Stimulated activated naive B cell treated with anti-CD40 and anti-IgM and Interleukin-4, amounts not matched to agents 10 μg/mL and 1 μg/mL and 100 μg/mL, for 72 hours (primary cell): ENCODE measurements around the gene IQCF6.
A peak's percentile ranks its signal among the peaks of the same experiment; 100 is the strongest.

ENCODE experiments used
- ATAC-seq, 2 donors: fragments of 150-1000 bp; cut with Tn5 transposase; replicated peaks; 2 replicates each; pipeline ENCODE4 v1.10.0; 2021; ENCODE audit warnings: moderate library complexity in 1 of 2
- DNase-seq: peaks from one replicate; pipeline ENCODE4 v3.0.0; 2021
- H3K27ac Mint-ChIP-seq: one replicate; pipeline ENCODE4 v1.8.0; 2022; ENCODE audit warnings: mild to moderate bottlenecking, mixed read lengths
- H3K27me3 Mint-ChIP-seq, 2 donors: one replicate each; pipeline ENCODE4 v1.8.0; 2022; ENCODE audit warnings: mixed read lengths in 2 of 2
- H3K36me3 Mint-ChIP-seq, 2 donors: one replicate each; pipeline ENCODE4 v1.8.0; 2022; ENCODE audit warnings: mixed read lengths in 2 of 2, mild to moderate bottlenecking in 1 of 2
- H3K4me1 Mint-ChIP-seq, 2 donors: one replicate each; pipeline ENCODE4 v1.8.0; 2022; ENCODE audit warnings: mixed read lengths in 2 of 2, mild to moderate bottlenecking in 1 of 2
- H3K4me3 Mint-ChIP-seq, 2 donors: one replicate each; pipeline ENCODE4 v1.8.0; 2022; ENCODE audit warnings: mild to moderate bottlenecking in 2 of 2, mixed read lengths in 2 of 2, moderate library complexity in 1 of 2
- H3K9me3 Mint-ChIP-seq, 2 donors: one replicate each; pipeline ENCODE4 v1.8.0; 2022; ENCODE audit warnings: mixed read lengths in 2 of 2, mild to moderate bottlenecking in 1 of 2

Gene IQCF6

DNA sequence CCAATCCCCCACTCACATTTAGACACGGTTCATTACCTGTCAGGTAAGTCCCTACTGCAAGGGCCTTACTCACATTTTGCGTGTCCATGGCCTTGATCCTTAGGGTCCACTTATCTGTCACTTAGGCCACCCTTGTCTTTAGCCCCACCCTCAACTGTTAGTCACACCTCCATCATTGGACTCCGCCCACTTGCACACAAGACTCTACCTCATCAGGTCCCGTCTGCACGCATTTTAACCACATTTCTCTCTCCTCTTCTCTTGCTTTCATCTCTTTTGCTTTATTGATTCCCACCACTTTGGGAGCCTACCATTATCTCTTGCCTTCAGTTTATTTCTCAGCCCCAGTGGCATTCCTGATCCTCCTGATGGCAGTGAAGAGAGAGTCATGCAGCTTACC, at the start of gene IQCF6:
Gene IQCF6, minus strand, starts transcription at position 101 of the 400 bp plus-strand sequence. Its CDS starts 13 bp downstream, at position 88.
- Mint-ChIP-seq H3K27ac (no peak within 1 kb of the TSS), H3K36me3 (no peaks in the 10 kb centered on the region), H3K9me3 (no peaks in the 10 kb centered on the region), H3K4me3 (no peak within 1 kb of the TSS), H3K4me1 (peaks cover 2 to 7% of the 10 kb centered on the region in 2 donors), H3K27me3 (peaks cover 20 to 46% of the 10 kb centered on the region in 2 donors)
- ATAC-seq = no peak
- no peak for DNase-seq

DNA sequence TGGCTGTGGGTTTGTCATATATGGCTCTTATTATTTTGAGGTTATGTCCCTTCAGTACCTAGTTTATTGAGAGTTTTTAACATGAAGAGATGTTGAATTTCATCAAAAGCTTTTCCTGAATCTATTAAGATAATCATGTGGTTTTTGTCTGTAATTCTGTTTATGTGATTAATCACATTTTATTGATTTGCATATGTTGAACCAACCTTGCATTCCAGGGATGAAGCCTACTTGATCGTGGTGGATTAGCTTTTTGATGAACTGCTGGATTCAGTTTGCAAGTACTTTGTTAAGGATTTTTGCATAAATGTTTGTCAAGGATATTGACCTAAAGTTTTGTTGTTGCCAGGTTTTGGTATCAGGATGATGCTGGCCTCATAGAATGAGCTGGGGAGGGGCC, 49.3 kb upstream of the IQCF6 start:
- no peak overlapping the region for H3K27ac Mint-ChIP-seq
- DNase-seq (no peak), ATAC-seq (no peak)
- no peaks in the 10 kb centered on the region for H3K36me3 Mint-ChIP-seq
- peaks cover 5 to 13% of the 10 kb centered on the region in 2 donors for H3K9me3 Mint-ChIP-seq
- H3K4me3 Mint-ChIP-seq = no peak overlapping the region
- peaks cover 20 to 34% of the 10 kb centered on the region in 2 donors for H3K27me3 Mint-ChIP-seq
- no peaks in the 10 kb centered on the region for H3K4me1 Mint-ChIP-seq

GRCh38 chr3:51819709-51820406, 40.8 kb upstream of the IQCF6 start:
- Mint-ChIP-seq H3K27ac (no peak overlapping the region), H3K27me3 (peaks cover 38 to 54% of the 10 kb centered on the region in 2 donors), H3K4me3 (no peak overlapping the region), H3K9me3 (peaks cover 5 to 9% of the 10 kb centered on the region in 2 donors), H3K36me3 (peaks cover 0 to 3% of the 10 kb centered on the region in 2 donors), H3K4me1 (no peaks in the 10 kb centered on the region)
- DNase-seq (no peak), ATAC-seq (no peak)

GRCh38 chr3:51819151-51819550, 40.1 kb upstream of the IQCF6 start:
- DNase-seq (no peak), ATAC-seq (no peak)
- H3K27ac Mint-ChIP-seq = no peak overlapping the region
- peaks cover 5 to 9% of the 10 kb centered on the region in 2 donors for H3K9me3 Mint-ChIP-seq
- no peak overlapping the region for H3K4me3 Mint-ChIP-seq
- H3K36me3 Mint-ChIP-seq = peaks cover 0 to 3% of the 10 kb centered on the region in 2 donors
- no peaks in the 10 kb centered on the region for H3K4me1 Mint-ChIP-seq
- H3K27me3 Mint-ChIP-seq = peaks cover 41 to 60% of the 10 kb centered on the region in 2 donors

GRCh38 chr3:51817375-51817774, 38.3 kb upstream of the IQCF6 start:
- peaks cover 36 to 52% of the 10 kb centered on the region in 2 donors for H3K27me3 Mint-ChIP-seq
- H3K9me3 Mint-ChIP-seq = peaks cover 4% of the 10 kb centered on the region in 2 donors
- DNase-seq = no peak
- no peak overlapping the region for H3K4me3 Mint-ChIP-seq
- H3K36me3 Mint-ChIP-seq = peaks cover 0 to 3% of the 10 kb centered on the region in 2 donors
- no peak for ATAC-seq
- no peak overlapping the region for H3K27ac Mint-ChIP-seq
- H3K4me1 Mint-ChIP-seq = no peaks in the 10 kb centered on the region

DNA sequence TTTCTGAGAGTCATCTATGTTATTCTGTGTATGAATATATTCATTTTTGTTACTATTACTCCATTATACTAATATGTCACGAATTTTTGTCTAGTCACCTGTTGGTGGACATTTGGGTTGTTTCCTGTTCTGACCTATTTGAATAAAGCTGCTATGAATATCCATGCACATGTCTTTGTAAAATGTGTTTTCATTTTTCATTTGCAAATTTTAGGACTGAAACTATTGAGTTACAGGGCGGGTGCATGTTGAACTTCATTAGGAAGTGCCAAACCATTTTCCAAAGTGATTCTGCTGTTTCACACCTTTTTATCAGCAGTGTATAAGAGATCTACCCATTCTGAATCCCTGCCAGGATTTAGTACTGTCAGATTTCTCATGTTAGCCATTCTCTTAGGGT, 37.7 kb upstream of the IQCF6 start:
- Mint-ChIP-seq H3K9me3 (peaks cover 2% of the 10 kb centered on the region in 2 donors), H3K27ac (no peak overlapping the region), H3K4me1 (no peaks in the 10 kb centered on the region), H3K36me3 (peaks cover 0 to 1% of the 10 kb centered on the region in 2 donors), H3K4me3 (no peak overlapping the region), H3K27me3 (peaks cover 33 to 50% of the 10 kb centered on the region in 2 donors)
- DNase-seq = no peak
- ATAC-seq = no peak

GRCh38 chr3:51815614-51816013, 36.6 kb upstream of the IQCF6 start:
- ATAC-seq (no peak), DNase-seq (no peak)
- H3K27me3 Mint-ChIP-seq = peaks cover 37 to 44% of the 10 kb centered on the region in 2 donors
- no peak overlapping the region for H3K27ac Mint-ChIP-seq
- no peak overlapping the region for H3K4me3 Mint-ChIP-seq
- H3K4me1 Mint-ChIP-seq = no peaks in the 10 kb centered on the region
- no peaks in the 10 kb centered on the region for H3K9me3 Mint-ChIP-seq
- no peaks in the 10 kb centered on the region for H3K36me3 Mint-ChIP-seq

- Mint-ChIP-seq H3K4me3 (no peak overlapping the region), H3K36me3 (no peaks in the 10 kb centered on the region), H3K27me3 (peaks cover 34 to 37% of the 10 kb centered on the region in 2 donors), H3K9me3 (no peaks in the 10 kb centered on the region), H3K4me1 (no peaks in the 10 kb centered on the region), H3K27ac (no peak overlapping the region)
- ATAC-seq (no peak), DNase-seq (no peak)
Measured at GRCh38 chr3:51814034-51814433, 35.0 kb upstream of the IQCF6 start.

DNA sequence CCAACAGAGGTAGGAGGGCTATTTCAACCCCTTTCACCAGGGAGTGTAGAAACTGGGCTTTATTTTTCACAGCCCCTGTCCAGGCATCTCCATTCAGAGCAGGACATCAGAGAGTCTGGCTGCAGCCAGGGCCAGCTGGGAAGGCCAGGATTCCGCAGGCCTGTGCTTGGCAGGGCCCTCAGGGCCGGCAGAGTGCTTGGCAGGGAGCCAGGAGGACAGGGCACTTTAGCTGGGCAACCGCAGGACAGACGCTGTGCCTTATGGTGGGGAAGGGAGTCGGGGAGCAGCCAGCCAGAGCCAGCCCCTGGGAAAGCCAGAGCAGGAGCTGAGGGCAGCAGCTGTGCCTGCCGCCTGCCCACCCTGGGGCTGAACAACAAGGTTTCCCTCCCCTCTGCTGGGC, 34.5 kb upstream of the IQCF6 start:
- Mint-ChIP-seq H3K4me3 (no peak overlapping the region), H3K9me3 (no peaks in the 10 kb centered on the region), H3K4me1 (no peaks in the 10 kb centered on the region), H3K27me3 (peaks cover 32 to 34% of the 10 kb centered on the region in 2 donors), H3K36me3 (no peaks in the 10 kb centered on the region), H3K27ac (no peak overlapping the region)
- ATAC-seq (no peak), DNase-seq (no peak)

DNA sequence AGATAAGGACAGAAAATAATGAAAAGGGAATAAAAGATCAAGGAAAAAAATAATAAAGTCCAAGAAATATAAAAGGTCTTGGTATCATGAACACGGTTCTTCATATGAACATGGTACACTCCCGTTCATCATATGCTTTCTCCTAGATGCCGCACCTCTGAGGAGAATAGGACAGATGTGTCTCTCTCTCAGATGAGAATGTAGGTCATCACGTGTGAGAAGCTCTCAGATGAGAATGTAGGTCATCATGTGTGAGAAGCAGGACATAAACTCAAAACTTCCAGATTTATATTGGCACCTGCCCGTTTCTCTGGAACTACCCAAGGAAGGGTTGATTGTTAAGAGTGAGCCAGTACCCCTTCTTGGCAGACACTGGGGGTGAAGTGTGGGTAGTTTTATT, 29.9 kb upstream of the IQCF6 start:
- ATAC-seq (no peak), DNase-seq (no peak)
- no peak overlapping the region for H3K27ac Mint-ChIP-seq
- H3K4me3 Mint-ChIP-seq = no peak overlapping the region
- peaks cover 0 to 2% of the 10 kb centered on the region in 2 donors for H3K36me3 Mint-ChIP-seq
- H3K9me3 Mint-ChIP-seq = peaks cover 3 to 5% of the 10 kb centered on the region in 2 donors
- peaks cover 12 to 16% of the 10 kb centered on the region in 2 donors for H3K27me3 Mint-ChIP-seq
- H3K4me1 Mint-ChIP-seq = no peaks in the 10 kb centered on the region

- peaks cover 13 to 34% of the 10 kb centered on the region in 2 donors for H3K27me3 Mint-ChIP-seq
- H3K9me3 Mint-ChIP-seq = no peaks in the 10 kb centered on the region
- ATAC-seq (no peak), DNase-seq (no peak)
- peaks cover 0 to 6% of the 10 kb centered on the region in 2 donors for H3K4me1 Mint-ChIP-seq
- H3K36me3 Mint-ChIP-seq = no peaks in the 10 kb centered on the region
- no peak overlapping the region for H3K4me3 Mint-ChIP-seq
- no peak overlapping the region for H3K27ac Mint-ChIP-seq
Measured at GRCh38 chr3:51802106-51802703, 23.2 kb upstream of the IQCF6 start.

GRCh38 chr3:51800750-51801125, 21.7 kb upstream of the IQCF6 start:
- Mint-ChIP-seq H3K27me3 (peaks cover 19 to 42% of the 10 kb centered on the region in 2 donors), H3K4me3 (no peak overlapping the region), H3K4me1 (peaks cover 9 to 11% of the 10 kb centered on the region in 2 donors), H3K27ac (no peak overlapping the region), H3K36me3 (no peaks in the 10 kb centered on the region), H3K9me3 (no peaks in the 10 kb centered on the region)
- ATAC-seq (no peak), DNase-seq (no peak)

DNA sequence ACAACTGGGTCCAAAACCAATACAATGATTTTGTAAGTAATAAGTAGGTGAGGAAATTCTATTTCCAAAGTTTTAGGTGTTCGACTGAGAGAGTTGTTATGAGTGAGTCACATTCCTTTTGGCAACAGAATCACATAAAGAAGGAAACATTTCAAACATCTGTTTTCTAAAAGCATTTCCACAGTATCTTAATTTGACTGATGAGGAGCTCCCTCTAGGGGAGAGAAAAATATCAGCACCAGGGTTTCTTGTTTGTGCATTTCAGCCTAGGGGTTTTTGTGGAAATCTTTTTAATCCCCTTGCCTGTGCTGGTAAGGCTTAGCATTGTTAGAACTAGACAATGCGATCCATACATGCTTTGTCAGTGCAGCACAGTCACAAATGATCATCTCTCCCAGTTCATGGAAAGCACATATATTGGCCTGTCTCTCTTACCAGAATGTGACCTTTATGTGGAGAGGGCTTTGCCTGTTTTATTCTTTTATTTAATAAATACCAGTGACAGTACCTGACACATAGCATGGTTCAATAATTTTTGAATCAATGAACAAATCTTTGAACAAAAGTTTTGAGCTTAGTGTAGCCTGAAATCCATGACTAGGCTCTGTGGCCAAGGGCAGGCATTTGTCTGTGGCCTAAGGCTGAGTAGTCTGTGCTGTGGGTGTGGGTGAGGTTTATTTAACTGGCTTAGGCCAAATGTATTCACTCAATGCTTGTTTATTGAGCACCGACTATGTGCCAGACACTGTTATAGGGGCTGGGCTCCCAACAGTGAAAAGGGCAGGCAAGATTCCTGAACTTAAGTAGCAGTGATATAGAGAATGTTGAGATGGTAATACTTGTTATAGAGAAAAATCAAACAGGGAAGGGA, 21.1 kb upstream of the IQCF6 start:
- ATAC-seq (peak; percentile 28 to 40), DNase-seq (no peak)
- peaks cover 22 to 48% of the 10 kb centered on the region in 2 donors for H3K27me3 Mint-ChIP-seq
- H3K27ac Mint-ChIP-seq = no peak overlapping the region
- peaks cover 9 to 11% of the 10 kb centered on the region in 2 donors for H3K4me1 Mint-ChIP-seq
- H3K9me3 Mint-ChIP-seq = no peaks in the 10 kb centered on the region
- no peaks in the 10 kb centered on the region for H3K36me3 Mint-ChIP-seq
- H3K4me3 Mint-ChIP-seq = no peak overlapping the region

- Mint-ChIP-seq H3K4me3 (no peak overlapping the region), H3K27ac (no peak overlapping the region), H3K4me1 (peaks cover 9 to 11% of the 10 kb centered on the region in 2 donors), H3K27me3 (peaks cover 15 to 38% of the 10 kb centered on the region in 2 donors), H3K36me3 (no peaks in the 10 kb centered on the region), H3K9me3 (no peaks in the 10 kb centered on the region)
- DNase-seq = no peak
- ATAC-seq = no peak
Measured at GRCh38 chr3:51798411-51798963, 19.4 kb upstream of the IQCF6 start.
